ENCODE measurements around the gene UBQLNL. TPM values are rescaled to one million over a fixed set of nuclear protein-coding genes. Genes with fewer than 3 reads are reported as not detected.

Gene UBQLNL
- total RNA-seq, 1 donor, result under 0.01 TPM

GRCh38 chr11:5500393-5500801 lies 16.1 kb downstream of the UBQLNL start:
- H3K4me3 ChIP-seq (ENCODE audit: low read depth, low read length), result no peak overlapping the region
- no peak for DNase-seq (ENCODE audit: low read depth)
- no peak for TF ChIP-seq CTCF (IDR thresholded peaks at IDR 0.05; ENCODE audit: insufficient read depth, low read depth, low read length)

- TF ChIP-seq CTCF (IDR thresholded peaks at IDR 0.05; ENCODE audit: insufficient read depth, low read depth, low read length), result no peak
- H3K4me3 ChIP-seq (ENCODE audit: low read depth, low read length), result no peak overlapping the region
- no peak for DNase-seq (ENCODE audit: low read depth)
Observed at GRCh38 chr11:5499671-5500070, 16.8 kb downstream of the UBQLNL start.

- no peak for TF ChIP-seq CTCF (IDR thresholded peaks at IDR 0.05; ENCODE audit: insufficient read depth, low read depth, low read length)
- no peak for DNase-seq (ENCODE audit: low read depth)
- no peak overlapping the region for H3K4me3 ChIP-seq (ENCODE audit: low read depth, low read length)
Observed at GRCh38 chr11:5489576-5490357, 26.7 kb downstream of the UBQLNL start.

GRCh38 chr11:5488798-5489399 lies 27.6 kb downstream of the UBQLNL start:
- no peak overlapping the region for H3K4me3 ChIP-seq (ENCODE audit: low read depth, low read length)
- no peak for DNase-seq (ENCODE audit: low read depth)
- no peak for TF ChIP-seq CTCF (IDR thresholded peaks at IDR 0.05; ENCODE audit: insufficient read depth, low read depth, low read length)

GRCh38 chr11:5488385-5488784 lies 28.1 kb downstream of the UBQLNL start, which contains the start of gene OR52D1:
OR52D1 (plus strand) TSS chr11:5488685; CDS start chr11:5488707, 22 bp downstream.
- TF ChIP-seq CTCF (IDR thresholded peaks at IDR 0.05; ENCODE audit: insufficient read depth, low read depth, low read length), result no peak
- DNase-seq (ENCODE audit: low read depth), result no peak
- no peak within 1 kb of the TSS for H3K4me3 ChIP-seq (ENCODE audit: low read depth, low read length)

GRCh38 chr11:5486421-5486820 lies 30.1 kb downstream of the UBQLNL start:
- TF ChIP-seq CTCF (IDR thresholded peaks at IDR 0.05; ENCODE audit: insufficient read depth, low read depth, low read length), result no peak
- H3K4me3 ChIP-seq (ENCODE audit: low read depth, low read length), result no peak overlapping the region
- no peak for DNase-seq (ENCODE audit: low read depth)

All from fibroblast of villous mesenchyme (primary cell).